ENCODE measurements around the gene ADCY9. TPM values are rescaled to one million over a fixed set of nuclear protein-coding genes. Genes with fewer than 3 reads are reported as not detected.
"Not testable (repeated sequence)": the region's sequence is repeated elsewhere in the genome, so short reads cannot be mapped to it uniquely, and the experiment has no call there.

Gene ADCY9
- total RNA-seq, 1 donor from 2014 or later, result 1.3 TPM

DNA sequence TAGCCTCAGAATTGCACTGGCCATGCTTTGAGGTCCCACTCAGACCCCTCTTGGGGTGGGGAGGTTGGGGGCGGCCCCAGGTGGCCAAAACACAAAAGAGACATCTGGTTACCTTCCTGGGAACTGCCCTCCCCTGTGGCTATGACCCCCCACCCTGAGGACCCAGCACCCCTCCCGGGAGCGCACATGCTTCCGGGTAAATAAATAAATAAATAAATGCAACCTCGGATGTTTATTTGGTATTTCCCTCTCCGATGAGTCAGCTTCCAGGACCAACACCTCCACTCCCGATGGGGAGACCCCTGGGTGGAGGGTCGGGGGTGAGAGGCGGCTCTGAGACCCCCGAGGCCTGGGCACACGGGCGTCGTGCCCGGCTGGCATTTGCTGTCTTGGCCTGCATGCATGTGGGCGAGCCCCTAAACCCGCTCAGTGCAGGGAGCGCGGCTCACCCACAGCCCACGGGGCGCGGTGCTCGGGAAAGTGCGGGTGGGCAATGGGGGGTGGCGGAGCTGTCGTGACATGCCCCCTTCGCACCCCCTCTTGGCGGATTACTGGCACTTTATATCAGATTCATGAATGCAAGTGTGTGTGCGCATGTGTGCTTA is 151.5 kb downstream of the ADCY9 start:
- H3K4me3 Mint-ChIP-seq, result no peak overlapping the region
- CTCF ChIA-PET, result no interaction called here
- H3K27me3 Mint-ChIP-seq, result peaks cover 5% of the 10 kb centered on the region
- H3K36me3 Mint-ChIP-seq (ENCODE audit: low read depth), result no peaks in the 10 kb centered on the region
- TF ChIP-seq, protein P1, sequence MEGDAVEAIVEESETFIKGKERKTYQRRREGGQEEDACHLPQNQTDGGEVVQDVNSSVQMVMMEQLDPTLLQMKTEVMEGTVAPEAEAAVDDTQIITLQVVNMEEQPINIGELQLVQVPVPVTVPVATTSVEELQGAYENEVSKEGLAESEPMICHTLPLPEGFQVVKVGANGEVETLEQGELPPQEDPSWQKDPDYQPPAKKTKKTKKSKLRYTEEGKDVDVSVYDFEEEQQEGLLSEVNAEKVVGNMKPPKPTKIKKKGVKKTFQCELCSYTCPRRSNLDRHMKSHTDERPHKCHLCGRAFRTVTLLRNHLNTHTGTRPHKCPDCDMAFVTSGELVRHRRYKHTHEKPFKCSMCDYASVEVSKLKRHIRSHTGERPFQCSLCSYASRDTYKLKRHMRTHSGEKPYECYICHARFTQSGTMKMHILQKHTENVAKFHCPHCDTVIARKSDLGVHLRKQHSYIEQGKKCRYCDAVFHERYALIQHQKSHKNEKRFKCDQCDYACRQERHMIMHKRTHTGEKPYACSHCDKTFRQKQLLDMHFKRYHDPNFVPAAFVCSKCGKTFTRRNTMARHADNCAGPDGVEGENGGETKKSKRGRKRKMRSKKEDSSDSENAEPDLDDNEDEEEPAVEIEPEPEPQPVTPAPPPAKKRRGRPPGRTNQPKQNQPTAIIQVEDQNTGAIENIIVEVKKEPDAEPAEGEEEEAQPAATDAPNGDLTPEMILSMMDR (IDR thresholded peaks at IDR 0.05), result no peak
- no peak overlapping the region for H3K27ac Mint-ChIP-seq
- DNase-seq, result no peak
- H3K9me3 Mint-ChIP-seq, result peaks cover 2% of the 10 kb centered on the region
- intact Hi-C loops (cut with micrococcal nuclease), result no loop called here
- POLR2A ChIA-PET, result interaction anchor here (0.5 to 0.6 kb wide), 2 partner anchors 137 to 562 kb away, joined by 4 to 15 read pairs; no protein-coding TSS in a partner anchor
- peaks cover 15% of the 10 kb centered on the region for H3K4me1 Mint-ChIP-seq
- no peak for ATAC-seq (ENCODE audit: low read depth)

DNA sequence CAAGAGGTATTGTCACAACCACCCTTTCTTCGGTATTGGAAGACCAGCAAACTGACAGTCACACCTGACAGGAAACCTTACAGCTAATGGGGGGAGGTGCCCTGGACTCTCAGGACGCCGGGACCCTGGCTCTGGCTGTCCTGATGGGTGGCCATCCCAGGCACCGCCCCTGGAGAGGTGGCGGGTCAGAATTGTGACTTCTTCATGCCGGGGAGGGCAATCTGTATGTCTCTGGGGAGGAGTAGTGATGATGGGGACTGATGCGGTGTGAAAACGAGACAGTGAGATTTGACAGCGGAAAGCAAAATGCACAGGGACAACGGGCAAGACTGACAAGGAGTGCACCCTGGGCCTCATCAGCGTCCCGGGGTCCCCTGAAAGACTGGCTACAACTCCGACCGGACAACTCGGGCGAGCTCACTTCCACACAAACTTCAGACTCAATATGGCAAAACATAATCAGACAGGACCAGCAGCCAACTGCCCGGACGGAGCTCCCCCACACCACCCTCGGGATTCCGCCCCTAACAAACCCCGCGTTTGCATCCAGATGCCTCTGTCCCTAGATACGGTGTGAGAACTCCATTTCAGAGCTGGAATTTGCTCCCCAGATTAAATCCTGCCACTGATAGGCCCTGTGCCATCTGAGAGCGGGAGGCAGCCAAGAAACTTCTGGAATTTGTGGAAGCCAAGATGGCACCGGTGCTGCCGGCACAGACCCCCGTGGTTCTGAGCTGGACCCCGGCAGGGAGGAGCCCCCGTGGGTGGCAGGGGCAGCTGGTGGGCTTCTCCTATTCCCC is 152.2 kb downstream of the ADCY9 start:
- intact Hi-C loops (cut with micrococcal nuclease), result no loop called here
- TF ChIP-seq, protein P1 (IDR thresholded peaks at IDR 0.05), result no peak
- POLR2A ChIA-PET, result interaction anchor here (0.5 to 1.9 kb wide), 2 partner anchors 137 to 290 kb away, joined by 4 to 5 read pairs; no protein-coding TSS in a partner anchor
- H3K4me1 Mint-ChIP-seq, result peaks cover 15% of the 10 kb centered on the region
- no peak overlapping the region for H3K27ac Mint-ChIP-seq
- H3K27me3 Mint-ChIP-seq, result peaks cover 7% of the 10 kb centered on the region
- peaks cover 2% of the 10 kb centered on the region for H3K9me3 Mint-ChIP-seq
- H3K36me3 Mint-ChIP-seq (ENCODE audit: low read depth), result no peaks in the 10 kb centered on the region
- H3K4me3 Mint-ChIP-seq, result no peak overlapping the region
- CTCF ChIA-PET, result no interaction called here
- DNase-seq (no peak), ATAC-seq (ENCODE audit: low read depth) (no peak)

DNA sequence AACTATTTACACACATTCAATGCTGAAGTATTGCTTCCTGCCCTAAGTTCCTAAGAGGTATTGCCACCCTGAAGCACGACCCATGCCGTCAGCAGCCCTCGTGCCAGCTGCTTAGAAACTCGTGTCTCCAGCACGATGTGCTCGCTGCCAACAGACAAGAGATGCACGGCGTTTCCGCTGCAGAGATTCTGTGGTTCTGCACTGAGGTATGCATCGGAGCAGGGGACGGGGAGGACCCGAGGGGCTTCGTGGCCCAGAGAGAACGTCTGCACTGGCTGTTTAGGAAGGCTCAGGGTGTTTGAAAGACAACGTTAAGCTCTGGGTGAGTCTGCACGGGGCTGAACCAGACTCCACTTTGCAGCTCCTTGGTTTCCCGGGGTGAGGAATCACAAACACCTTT is 153.0 kb downstream of the ADCY9 start:
- POLR2A ChIA-PET, result interaction anchor here (0.6 to 1.9 kb wide), 2 partner anchors 119 to 290 kb away, joined by 3 to 5 read pairs; no protein-coding TSS in a partner anchor
- Mint-ChIP-seq H3K9me3 (peaks cover 2% of the 10 kb centered on the region), H3K27ac (no peak overlapping the region), H3K27me3 (peaks cover 7% of the 10 kb centered on the region), H3K4me1 (peaks cover 15% of the 10 kb centered on the region), H3K36me3 (ENCODE audit: low read depth) (no peaks in the 10 kb centered on the region), H3K4me3 (peak overlapping the region; percentile 29)
- DNase-seq, result no peak
- intact Hi-C loops (cut with micrococcal nuclease), result no loop called here
- TF ChIP-seq, protein P1 (IDR thresholded peaks at IDR 0.05), result no peak
- peak; percentile 25 for ATAC-seq (ENCODE audit: low read depth)
- CTCF ChIA-PET, result no interaction called here

DNA sequence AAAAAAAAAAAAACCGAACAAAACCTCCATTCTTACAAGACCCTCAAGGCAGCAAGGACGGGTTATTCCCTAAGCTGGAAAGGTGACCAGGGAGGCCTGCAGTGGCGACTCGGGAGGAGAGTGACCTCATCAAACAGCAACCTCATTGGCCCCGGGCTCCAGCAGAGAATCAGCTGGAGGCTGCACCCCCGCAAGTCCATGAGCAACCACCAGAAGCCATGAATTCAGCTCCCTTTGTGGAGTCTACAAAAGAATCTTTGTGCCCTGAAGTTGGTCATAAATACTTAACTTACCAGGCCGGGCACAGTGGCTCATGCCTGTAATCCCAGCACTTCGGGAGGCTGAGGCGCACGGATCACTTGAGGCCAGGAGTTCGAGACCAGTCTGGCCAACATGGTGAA is 154.8 kb downstream of the ADCY9 start:
- Mint-ChIP-seq H3K4me3 (no peak overlapping the region), H3K27me3 (peaks cover 17% of the 10 kb centered on the region), H3K4me1 (peaks cover 15% of the 10 kb centered on the region), H3K36me3 (ENCODE audit: low read depth) (no peaks in the 10 kb centered on the region), H3K9me3 (peaks cover 2% of the 10 kb centered on the region), H3K27ac (no peak overlapping the region)
- CTCF ChIA-PET, result no interaction called here
- POLR2A ChIA-PET, result no interaction called here
- intact Hi-C loops (cut with micrococcal nuclease), result no loop called here
- ATAC-seq (ENCODE audit: low read depth), result no peak
- TF ChIP-seq, protein P1 (IDR thresholded peaks at IDR 0.05), result no peak
- DNase-seq, result no peak

DNA sequence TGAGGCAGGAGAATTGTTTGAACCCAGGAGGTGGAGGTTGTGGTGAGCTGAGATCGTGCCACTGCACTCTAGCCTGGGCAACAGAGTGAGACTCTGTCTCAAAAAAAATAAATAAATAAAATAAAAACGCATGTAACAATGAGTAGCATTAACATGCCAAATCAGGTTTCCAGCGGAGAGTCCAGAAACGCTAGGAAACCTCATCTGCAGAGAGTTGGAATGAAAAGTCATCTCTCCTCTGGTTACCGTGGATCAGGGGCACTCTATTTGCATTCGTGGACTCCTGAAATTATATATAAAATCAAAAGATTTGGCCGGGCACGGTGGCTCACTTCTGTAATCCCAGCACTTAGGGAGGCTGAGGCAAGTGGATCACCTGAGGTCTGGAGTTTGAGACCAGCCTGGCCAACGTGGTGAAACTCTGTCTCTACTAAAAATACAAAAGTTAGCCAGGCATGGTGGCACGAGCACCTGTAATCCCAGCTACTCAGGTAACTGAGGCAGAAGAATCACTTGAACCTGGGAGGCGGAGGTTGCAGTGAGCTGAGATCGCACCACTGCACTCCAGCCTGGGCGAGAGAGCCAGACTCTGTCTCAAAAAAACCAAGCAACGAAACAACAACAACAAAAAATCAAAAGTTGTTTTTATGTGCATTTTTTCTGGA is 156.2 kb downstream of the ADCY9 start:
- H3K36me3 Mint-ChIP-seq (ENCODE audit: low read depth); DNase-seq; ATAC-seq (ENCODE audit: low read depth); CTCF ChIA-PET; H3K27ac Mint-ChIP-seq; H3K9me3 Mint-ChIP-seq; intact Hi-C loops (cut with micrococcal nuclease); H3K4me3 Mint-ChIP-seq; POLR2A ChIA-PET: not testable (repeated sequence)
- peaks cover 22% of the 10 kb centered on the region for H3K27me3 Mint-ChIP-seq
- H3K4me1 Mint-ChIP-seq, result peaks cover 15% of the 10 kb centered on the region

All from activated B cell treated with CpG ODN at 0.5 μM for 24 hours (primary cell).